SK-N-SH (cell line): ENCODE data around the gene GRM8.

ENCODE experiments used
- CTCF ChIP-seq: fragments of 200-600 bp; sonication (generic); IDR thresholded peaks from 2 replicates; pipeline ENCODE4 v1.6.1; 2017; ENCODE audit warnings: antibody characterized with exemption, mild to moderate bottlenecking, moderate library complexity
- EZH2phosphoT487 ChIP-seq: fragments of 200-600 bp; sonication (generic); IDR thresholded peaks from 2 replicates; pipeline ENCODE4 v1.6.1; 2017; ENCODE audit warnings: low read depth, mixed run types, mild to moderate bottlenecking, antibody characterized with exemption, moderate library complexity, borderline replicate concordance
- FOXM1 ChIP-seq: IDR thresholded peaks from 2 replicates; pipeline ENCODE4 v1.4.0; 2012; ENCODE audit warnings: low read depth, mild to moderate bottlenecking
- JUND ChIP-seq: IDR thresholded peaks from 2 replicates; pipeline ENCODE4 v1.4.0; 2012
- MAX ChIP-seq: IDR thresholded peaks from 2 replicates; pipeline ENCODE4 v1.4.0; 2012; ENCODE audit warnings: low read depth
- REST ChIP-seq: IDR thresholded peaks from 2 replicates; pipeline ENCODE4 v1.6.1; 2012; ENCODE audit warnings: mild to moderate bottlenecking, low read depth, low read length, moderate library complexity

- TF ChIP-seq MAX, result no peak
- no peak for TF ChIP-seq JUND
- TF ChIP-seq FOXM1, result no peak
- no peak for TF ChIP-seq EZH2phosphoT487
- TF ChIP-seq CTCF, result no peak
- TF ChIP-seq REST, result no peak
Observed at GRCh38 chr7:126774077-126774476, 478.7 kb downstream of the GRM8 start.
